GM12878 (cell line): ENCODE measurements around the gene HSCB. TPM values are rescaled to one million over a fixed set of nuclear protein-coding genes. Genes with fewer than 3 reads are reported as not detected.

Experiments used
- ATAC-seq: fragments of 200-7000 bp; cut with Tn5 transposase; 3 replicates; pipeline ENCODE4 v1.9.1; 2020; ENCODE audit warnings: mild to moderate bottlenecking, moderate library complexity
- BruUV-seq: library from RNA; stranded (reverse); fragments of 400-500 nt; replicated peaks from 2 replicates; lab custom pipeline; 2021; lab: Mats Ljungman, UMichigan
- CTCF ChIA-PET: fragments of 300-600 bp; sonication (Branson Sonifier 250); formaldehyde crosslinking; extraction: SDS; loops from one replicate; lab custom pipeline; 2021; ENCODE audit warnings: inconsistent platforms; lab: Yijun Ruan, JAX
- POLR2A ChIA-PET: fragments of 350-600 bp; formaldehyde crosslinking; extraction: SDS; loops from one replicate; lab custom pipeline; 2021; ENCODE audit warnings: inconsistent platforms; lab: Charles Lee
- RAD21 ChIA-PET: fragments of 300-600 bp; sonication (Branson Sonifier 250); formaldehyde crosslinking; loops from one replicate; lab custom pipeline; 2023; ENCODE audit warnings: antibody characterized with exemption; ENCODE audit not compliant: unreplicated experiment; lab: Charles Lee
- SMC1A ChIA-PET: fragments of 300-600 bp; sonication (Branson Sonifier 250); formaldehyde crosslinking; loops from one replicate; lab custom pipeline; 2023; ENCODE audit not compliant: unreplicated experiment, uncharacterized antibody; lab: Charles Lee
- DNase-seq: peaks from one replicate; pipeline ENCODE4 v3.0.0-alpha.2; 2011; ENCODE audit warnings: low read depth, low spot score
- FAIRE-seq: peaks from 3 replicates; lab custom pipeline; 2011; peaks lifted over from hg19 to GRCh38; lab: Jason Lieb, UNC
- H2AFZ ChIP-seq: 2 replicates; pipeline ENCODE4 v1.6.0; 2011; ENCODE audit warnings: low read depth, low read length, control low read depth; ENCODE audit not compliant: control insufficient read depth
- H3K27ac ChIP-seq: 2 replicates; pipeline ENCODE4 v1.5.1; 2011; ENCODE audit warnings: control low read depth; ENCODE audit not compliant: control insufficient read depth, insufficient read depth
- H3K27me3 ChIP-seq, 2 experiments: replicated peaks in 1 of 2; 2 replicates each; pipeline versions ENCODE4 v1.6.0 to v1.6.1; 2011; ENCODE audit warnings: low read length in 1 of 2; ENCODE audit not compliant: control insufficient read depth in 2 of 2, insufficient read depth in 2 of 2
- H3K36me3 ChIP-seq, 2 experiments: 2 replicates each; pipeline ENCODE4 v1.5.1; 2011; ENCODE audit warnings: low read length in 1 of 2; ENCODE audit not compliant: control insufficient read depth in 2 of 2, insufficient read depth in 2 of 2
- H3K4me1 ChIP-seq: 2 replicates; pipeline ENCODE4 v1.6.1; 2011; ENCODE audit warnings: mild to moderate bottlenecking, low read length, moderate library complexity, mixed read lengths; ENCODE audit not compliant: control insufficient read depth, insufficient read depth
- H3K4me2 ChIP-seq: 2 replicates; pipeline ENCODE4 v1.6.0; 2011; ENCODE audit warnings: control low read depth; ENCODE audit not compliant: control insufficient read depth, insufficient read depth
- H3K4me3 ChIP-seq: fragments of 200-600 bp; sonication (generic); 2 replicates; pipeline ENCODE4 v1.5.1; 2016
- H3K79me2 ChIP-seq: 2 replicates; pipeline ENCODE4 v1.6.0; 2011; ENCODE audit warnings: low read length; ENCODE audit not compliant: control insufficient read depth, insufficient read depth
- H3K9ac ChIP-seq: 2 replicates; pipeline ENCODE4 v1.8.0; 2011; ENCODE audit warnings: low read length, control low read depth, mixed read lengths; ENCODE audit not compliant: control insufficient read depth, insufficient read depth
- H3K9me3 ChIP-seq: replicated peaks from 3 replicates; pipeline ENCODE4 v1.5.1; 2011; ENCODE audit warnings: mild to moderate bottlenecking, low read length; ENCODE audit not compliant: control insufficient read depth, insufficient read depth
- H4K20me1 ChIP-seq: 2 replicates; pipeline ENCODE4 v1.6.0; 2011; ENCODE audit not compliant: control insufficient read depth, insufficient read depth
- CEBPB ChIP-seq, 2 experiments: fragments of 150-350 bp in 1 of 2; IDR thresholded peaks; 2 replicates each; pipeline ENCODE4 v1.6.1; 2012 to 2014; ENCODE audit warnings: low read depth in 2 of 2, low read length in 2 of 2, borderline replicate concordance in 1 of 2, inconsistent platforms in 1 of 2
- CEBPZ ChIP-seq: fragments of 150-350 bp; IDR thresholded peaks from 2 replicates; pipeline ENCODE4 v1.6.1; 2016; ENCODE audit warnings: low read depth, low read length
- CTCF ChIP-seq, 3 experiments: IDR thresholded peaks in 2 of 3; conservative IDR thresholded peaks in 1 of 3; 2 replicates each; pipeline ENCODE4 v1.5.1; 2011; ENCODE audit warnings: low read depth in 3 of 3, low read length in 3 of 3, mild to moderate bottlenecking in 3 of 3, control low read depth in 2 of 3, moderate library complexity in 2 of 3, inconsistent platforms in 1 of 3, mixed read lengths in 1 of 3; ENCODE audit not compliant: control insufficient read depth in 2 of 3, insufficient read depth in 1 of 3; ENCODE audit errors: extremely low read depth in 1 of 3
- POLR2AphosphoS5 ChIP-seq: IDR thresholded peaks from 2 replicates; pipeline ENCODE4 v1.6.1; 2011; ENCODE audit warnings: mild to moderate bottlenecking, low read length, inconsistent platforms
- SMC3 ChIP-seq: IDR thresholded peaks from 2 replicates; pipeline ENCODE4 v1.6.1; 2011; ENCODE audit warnings: low read length, improper control_type of control experiment, borderline replicate concordance
- ZBTB40 ChIP-seq: fragments of 450-650 bp; IDR thresholded peaks from 2 replicates; pipeline ENCODE4 v1.6.1; 2016; ENCODE audit warnings: mild to moderate bottlenecking, moderate library complexity, borderline replicate concordance
- WGBS: methylation state at CpG from one replicate; pipeline ENCODE4 v1.1.6; 2016; ENCODE audit warnings: low lambda C conversion rate; ENCODE audit not compliant: insufficient replicate concordance, insufficient coverage; ENCODE audit errors: missing lambda C conversion rate; 5-methylcytosine and 5-hydroxymethylcytosine counted together
- in situ Hi-C: fragments of 300-500 bp; cut with MboI; formaldehyde crosslinking; loops from 9 replicates; pipeline ENCODE4 v1.14.3; 2018; ENCODE audit warnings: mixed read lengths
- intact Hi-C: fragments of 100-400 bp; cut with micrococcal nuclease; formaldehyde crosslinking; loops from one replicate; pipeline ENCODE4 v1.14.2; 2022; ENCODE audit not compliant: unreplicated experiment
- polyA plus RNA-seq, 11 experiments: library from polyadenylated mRNA; depleted of rRNA in 4 of 11; unstranded in 6 of 11; stranded (reverse) in 5 of 11; fragments of >200 nt; fragmentation: Nextera tagmentation in 4 of 11; fragmentation: Illumina TruSeq in 1 of 11; extraction: Ambion mirVana in 4 of 11; extraction: Trizol in 1 of 11; gene quantifications; 1 replicate in 1 of 11; 2 replicates in 10 of 11; pipeline versions ENCODE4 v1.2.1 to v1.2.3, GENCODE V29; 2011 to 2016; ENCODE audit warnings: inconsistent platforms in 2 of 11, missing spikeins in 2 of 11, low read depth in 1 of 11
- total RNA-seq, 4 experiments: library from RNA; depleted of rRNA in 3 of 4; stranded (reverse); fragments of >200 nt in 3 of 4; fragmentation: Illumina TruSeq in 1 of 4; extraction: Trizol in 1 of 4; gene quantifications; 2 replicates each; pipeline versions ENCODE4 v1.2.1 to v1.2.3, GENCODE V29; 2013 to 2021
- TF ChIP-seq, protein P1 (sequence below): IDR thresholded peaks from 2 replicates; pipeline ENCODE4 v1.6.1; 2011; ENCODE audit warnings: borderline replicate concordance, low read depth, mild to moderate bottlenecking, moderate library complexity, mixed read lengths, low read length; ENCODE audit not compliant: insufficient read depth; ENCODE audit errors: extremely low read length
- TF ChIP-seq, protein P2 (sequence below): IDR thresholded peaks from 2 replicates; pipeline ENCODE4 v1.6.1; 2011; ENCODE audit warnings: low read depth, mild to moderate bottlenecking, low read length, moderate library complexity, borderline replicate concordance; ENCODE audit errors: extremely low read depth

Gene HSCB
- total and polyA plus RNA-seq, 10 of the 15 experiments (the other 5 are each of a cell fraction or from before 2014, with no cell fraction given), result 10.6 to 28.4 (median 20.8) TPM

DNA sequence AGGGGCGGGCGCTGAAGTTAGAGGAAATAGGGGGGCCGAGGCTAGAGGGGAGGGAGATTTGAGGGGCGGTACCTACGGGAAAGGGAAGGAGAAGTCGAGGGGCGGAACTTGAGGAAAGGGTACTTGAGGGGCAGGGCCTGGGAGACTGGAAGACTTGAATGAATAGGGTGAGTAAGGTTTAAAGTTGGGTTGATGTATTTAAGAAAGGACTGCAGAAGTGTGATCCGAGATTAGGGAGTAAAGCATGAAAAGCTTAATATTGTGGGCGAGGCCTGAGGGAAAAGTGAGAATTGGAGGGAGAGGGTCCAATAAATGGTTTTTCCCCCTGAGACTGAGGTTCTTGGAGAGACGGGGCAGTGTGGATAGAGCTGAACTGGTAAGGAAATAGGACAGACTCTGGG lies 723 bp downstream of the HSCB start (continued):
- TF ChIP-seq CEBPB (IDR thresholded peaks at IDR 0.05; ENCODE audit: borderline replicate concordance in 1 of 2, low read depth in 2 of 2, low read length in 2 of 2) (no peak), SMC3 (no peak)
- TF ChIP-seq, all 136 proteins: peak for 7

DNA sequence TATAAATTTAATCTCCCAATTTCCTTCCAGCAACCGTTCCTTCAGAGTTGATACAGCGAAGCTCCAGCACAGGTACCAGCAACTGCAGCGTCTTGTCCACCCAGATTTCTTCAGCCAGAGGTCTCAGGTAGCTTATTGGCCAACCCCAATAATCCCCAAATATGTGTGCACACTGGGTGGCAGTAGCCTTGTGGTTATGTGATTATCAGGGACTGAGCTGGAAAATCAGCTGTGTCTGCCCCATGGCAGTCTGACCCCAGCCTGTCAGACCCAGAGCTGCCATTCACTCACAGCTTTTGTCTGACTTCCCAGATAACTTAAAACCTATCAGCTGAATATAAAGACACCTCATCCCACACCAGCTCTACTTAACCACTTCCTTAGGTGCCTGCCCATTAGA lies 2.0 kb downstream of the HSCB start:
- H3K4me3 ChIP-seq, result no peak overlapping the region
- H3K4me1 ChIP-seq, result peaks cover 15% of the 10 kb centered on the region
- CTCF ChIA-PET, result interaction anchor here (0.9 to 1.6 kb wide), 3 partner anchors 31 to 297 kb away, joined by 3 read pairs; no protein-coding TSS in a partner anchor
- POLR2A ChIA-PET, result interaction anchor here (0.5 to 1.7 kb wide), 5 partner anchors 13 to 484 kb away, joined by 3 to 4 read pairs (median 4); no protein-coding TSS in a partner anchor
- no peak overlapping the region for H2AFZ ChIP-seq
- RAD21 ChIA-PET, result interaction anchor here (1.0 to 1.4 kb wide), 3 partner anchors 41 to 51 kb away, joined by 3 read pairs; no protein-coding TSS in a partner anchor
- H3K9me3 ChIP-seq, result no peaks in the 10 kb centered on the region; the same call in 2 of the 3 replicates
- no peak for FAIRE-seq
- DNase-seq, result no peak
- in situ Hi-C loops (no loop called here), intact Hi-C loops (loop anchor here (2.0 to 5.0 kb wide), 2 partner anchors 29 to 48 kb away; partner anchors contain the start of gene CCDC117)
- WGBS, result 100% methylated on average over 3 of the region's 3 CpGs
- H3K27me3 ChIP-seq, result no peaks in the 10 kb centered on the region
- H3K36me3 ChIP-seq, result peaks cover 2 to 24% of the 10 kb centered on the region in 2 experiments
- H3K9ac ChIP-seq, result no peak overlapping the region
- H3K27ac ChIP-seq, result no peak overlapping the region
- BruUV-seq, result no TSS peak
- SMC1A ChIA-PET, result interaction anchor here (0.8 to 1.9 kb wide), 7 partner anchors 13 to 86 kb away, joined by 3 to 8 read pairs (median 5); no protein-coding TSS in a partner anchor
- peaks cover 20% of the 10 kb centered on the region for H3K79me2 ChIP-seq
- no peak for ATAC-seq
- H3K4me2 ChIP-seq, result no peak overlapping the region; the same call in 1 of the 2 replicates
- no peaks in the 10 kb centered on the region for H4K20me1 ChIP-seq
- TF ChIP-seq ZBTB40 (no peak), POLR2AphosphoS5 (no peak), CTCF (IDR thresholded peaks at IDR 0.05 in 2 of 3, conservative IDR thresholded peaks at IDR 0.05 in 1 of 3; ENCODE audit: control insufficient read depth in 2 of 3, extremely low read depth in 1 of 3, insufficient read depth in 1 of 3, low read depth in 3 of 3, low read length in 3 of 3) (no peak), CEBPZ (no peak)
- TF ChIP-seq, protein P1, sequence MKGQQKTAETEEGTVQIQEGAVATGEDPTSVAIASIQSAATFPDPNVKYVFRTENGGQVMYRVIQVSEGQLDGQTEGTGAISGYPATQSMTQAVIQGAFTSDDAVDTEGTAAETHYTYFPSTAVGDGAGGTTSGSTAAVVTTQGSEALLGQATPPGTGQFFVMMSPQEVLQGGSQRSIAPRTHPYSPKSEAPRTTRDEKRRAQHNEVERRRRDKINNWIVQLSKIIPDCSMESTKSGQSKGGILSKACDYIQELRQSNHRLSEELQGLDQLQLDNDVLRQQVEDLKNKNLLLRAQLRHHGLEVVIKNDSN, result no peak
- TF ChIP-seq, protein P2, sequence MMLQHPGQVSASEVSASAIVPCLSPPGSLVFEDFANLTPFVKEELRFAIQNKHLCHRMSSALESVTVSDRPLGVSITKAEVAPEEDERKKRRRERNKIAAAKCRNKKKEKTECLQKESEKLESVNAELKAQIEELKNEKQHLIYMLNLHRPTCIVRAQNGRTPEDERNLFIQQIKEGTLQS, result no peak
